ENCODE results near the gene MRPS10.
"Not testable (repeated sequence)": the region's sequence is repeated elsewhere in the genome, so short reads cannot be mapped to it uniquely, and the experiment has no call there.

The MRPS10 gene

DNA sequence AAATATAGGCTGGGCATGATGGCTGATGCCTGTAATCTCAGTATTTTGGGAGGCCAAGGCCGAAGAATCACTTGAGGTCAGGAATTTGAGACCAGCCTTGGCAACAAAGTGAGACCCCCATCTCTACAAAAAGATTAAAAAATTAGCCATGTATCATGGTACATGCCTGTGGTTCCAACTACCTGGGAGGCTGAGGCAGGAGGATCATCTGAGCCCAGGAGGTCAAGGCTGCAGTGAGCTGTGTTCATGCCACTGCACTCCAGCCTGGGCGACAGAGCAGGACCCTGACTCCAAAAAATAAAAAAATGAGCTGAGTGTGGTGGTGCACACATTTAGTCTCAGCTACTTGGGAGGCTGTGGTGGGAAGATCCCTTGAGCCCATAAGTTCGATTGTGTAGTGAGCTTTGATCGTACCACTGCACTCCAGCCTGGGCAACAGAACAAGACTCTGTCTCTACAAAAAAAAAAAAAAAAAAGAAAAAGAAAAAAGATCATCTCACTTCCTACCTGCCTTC, 12.8 kb downstream of the MRPS10 start:
- DNase-seq: no peak

DNA sequence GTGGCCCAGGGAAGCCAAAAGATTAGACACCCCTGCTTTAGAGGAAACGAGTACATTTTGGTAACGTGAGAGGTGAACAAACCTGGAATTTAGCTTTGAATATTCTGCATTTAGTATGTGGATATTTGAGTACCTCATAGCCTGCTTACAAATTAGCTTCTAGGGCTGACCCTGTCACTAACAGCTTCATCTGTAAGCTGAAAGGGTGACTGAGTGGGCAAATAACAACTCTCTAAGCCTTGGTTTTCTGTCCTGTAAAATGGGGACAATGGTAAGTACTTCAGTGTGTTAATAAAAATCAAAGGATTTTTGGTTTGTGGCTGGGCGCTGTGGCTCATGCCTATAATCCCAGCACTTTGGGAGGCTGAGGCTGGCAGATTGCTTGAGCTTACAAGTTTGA, 14.5 kb downstream of the MRPS10 start:
- DNase-seq: no peak

DNA sequence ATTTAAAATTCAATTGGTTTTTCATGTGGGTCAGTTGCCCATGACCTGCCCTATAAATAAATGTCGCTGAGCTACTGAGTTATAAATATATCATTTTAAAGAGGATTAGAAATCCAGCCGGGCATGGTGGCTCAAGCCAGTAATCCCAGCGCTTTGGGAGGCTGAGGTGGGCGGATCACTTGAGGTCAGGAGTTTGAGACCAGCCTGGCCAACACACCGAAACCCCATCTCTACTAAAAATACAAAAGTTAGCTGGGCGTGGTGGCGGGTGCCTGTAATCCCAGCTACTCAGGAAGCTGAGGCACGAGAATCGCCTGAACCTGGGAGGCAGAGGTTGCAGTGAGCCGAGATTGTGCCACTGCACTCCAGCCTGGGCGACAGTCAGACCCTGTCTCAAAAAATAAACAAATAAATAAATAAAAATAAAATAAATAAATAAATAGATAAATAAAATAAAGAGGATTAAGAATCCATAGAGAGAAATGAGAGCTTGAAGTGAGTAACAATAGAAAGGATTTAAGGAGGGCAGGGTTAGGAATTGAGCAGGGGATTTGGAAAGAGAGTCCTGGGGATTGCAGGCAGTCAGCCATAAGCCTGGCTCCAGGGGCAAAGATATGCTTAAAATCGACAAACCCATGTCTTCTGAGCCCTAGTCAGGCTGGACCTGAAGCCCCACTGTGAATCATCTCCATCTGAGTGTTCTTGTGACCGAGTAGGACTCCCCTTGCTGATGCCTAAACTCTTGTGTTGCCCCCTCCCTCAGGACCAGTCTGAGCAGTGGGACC, 15.3 kb downstream of the MRPS10 start:
- DNase-seq: not testable (repeated sequence)

DNA sequence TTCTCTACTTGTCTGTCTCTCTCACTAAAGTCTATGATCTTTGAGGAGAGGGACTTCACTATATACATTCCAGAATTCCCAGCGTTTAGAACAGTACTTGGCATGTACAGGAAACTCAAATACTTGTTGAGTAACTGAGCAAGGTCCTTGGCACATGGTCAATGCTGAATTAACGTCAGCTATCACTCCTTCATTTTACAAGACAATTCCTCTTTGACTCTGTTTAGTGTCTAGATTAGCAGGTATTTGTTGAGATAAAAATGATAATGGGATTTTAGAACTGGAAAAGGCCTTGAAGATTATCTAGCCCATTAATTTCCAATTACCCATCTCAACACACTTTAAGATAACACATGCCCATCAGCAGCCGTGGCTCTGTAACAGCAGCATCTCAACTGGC, 16.3 kb downstream of the MRPS10 start:
- DNase-seq: no peak

DNA sequence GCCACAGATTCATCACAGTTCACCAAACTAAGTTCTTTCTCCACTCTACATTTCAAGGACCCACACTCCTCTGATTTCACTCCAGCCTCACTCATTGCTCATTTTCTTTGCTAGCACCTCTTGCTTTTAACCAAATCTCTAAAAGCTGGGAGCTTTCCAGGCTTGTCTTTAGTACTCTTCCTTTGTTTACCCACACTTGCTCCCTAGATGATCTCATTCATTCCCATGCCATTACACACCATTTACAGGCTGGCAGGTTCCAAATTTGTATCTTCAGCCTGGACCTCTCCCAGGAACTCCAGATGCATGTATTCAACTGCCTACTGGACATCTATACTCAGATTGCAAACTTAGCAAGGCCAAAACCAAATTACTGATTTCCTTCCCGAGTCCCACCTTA, 17.6 kb downstream of the MRPS10 start:
- no peak for DNase-seq

DNA sequence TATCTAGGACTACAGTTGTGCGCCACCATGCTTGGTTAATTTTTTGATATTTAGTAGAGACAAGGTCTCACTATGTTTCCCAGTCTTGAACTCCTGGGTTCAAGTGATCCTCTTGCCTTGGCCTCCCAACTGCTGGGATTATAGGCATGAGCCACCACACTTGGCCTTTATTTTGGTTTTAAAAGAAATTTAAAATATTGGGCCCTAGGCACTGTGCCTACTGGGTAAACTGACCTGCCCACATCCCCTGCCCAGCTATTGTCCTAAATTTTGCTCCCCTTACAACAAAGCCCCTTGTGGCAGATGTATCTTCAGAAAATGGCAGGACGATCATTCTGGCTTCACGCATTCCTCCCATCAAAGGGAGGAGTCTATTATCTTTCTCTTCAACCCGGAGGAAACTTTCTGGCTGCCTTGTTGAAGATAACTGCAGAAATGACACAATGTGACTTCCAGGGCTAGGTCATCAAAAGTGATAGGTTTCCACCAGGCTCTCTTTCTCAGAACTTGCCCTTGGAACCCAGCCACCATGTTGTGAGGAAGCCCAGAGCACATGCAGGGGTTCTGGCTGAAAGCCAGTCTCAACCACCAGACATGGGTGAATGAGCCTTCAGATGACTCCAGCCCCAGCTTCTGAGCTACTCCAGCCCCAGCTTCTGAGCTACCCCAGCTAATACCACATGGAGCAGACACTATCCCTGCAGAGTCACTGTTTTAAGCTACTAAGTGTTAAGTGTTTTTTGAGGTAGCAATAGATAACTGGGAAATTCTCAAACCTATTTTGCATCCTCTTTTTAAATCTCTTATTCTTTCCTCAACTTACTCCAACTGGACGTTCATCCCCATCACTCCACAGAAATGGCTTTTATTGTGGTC, 18.3 kb downstream of the MRPS10 start:
- no peak for DNase-seq

DNA sequence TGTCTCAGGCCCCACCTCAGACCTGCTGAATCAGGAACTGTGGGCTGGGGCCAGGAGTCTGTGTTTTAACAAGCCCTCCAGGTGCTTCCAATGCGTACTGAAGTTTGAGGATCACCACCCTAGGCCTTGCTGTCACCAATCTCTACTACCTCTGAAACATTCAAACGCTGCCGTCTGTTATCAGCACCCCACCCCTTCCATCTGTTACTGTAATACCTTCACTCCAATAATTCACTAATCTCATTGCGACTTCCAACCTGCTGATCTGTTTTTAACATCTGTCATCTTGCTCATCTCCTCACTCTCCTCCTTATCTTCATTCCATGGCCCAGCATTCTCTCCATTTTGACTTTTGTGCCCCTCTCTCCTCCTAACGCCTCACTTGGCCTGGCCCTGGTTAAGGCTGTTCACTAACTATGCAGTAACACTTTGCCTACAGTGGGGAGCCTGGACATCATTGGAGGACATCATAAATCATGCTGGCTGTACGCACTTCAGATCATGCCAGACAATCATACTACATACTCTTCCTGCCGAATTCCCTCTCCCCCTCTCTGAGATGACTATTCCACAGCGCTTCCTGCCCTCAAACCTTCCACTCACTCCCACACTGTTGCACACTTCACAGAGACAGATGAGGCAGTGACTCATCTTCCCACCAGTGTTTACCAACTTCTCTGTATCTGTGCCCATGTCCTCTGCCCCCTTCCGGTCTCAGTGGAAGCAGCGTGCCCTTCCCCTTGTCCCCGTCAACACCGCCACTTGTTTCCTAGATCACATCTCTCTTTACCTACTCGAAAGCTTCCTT, 19.9 kb downstream of the MRPS10 start:
- DNase-seq: no peak

DNA sequence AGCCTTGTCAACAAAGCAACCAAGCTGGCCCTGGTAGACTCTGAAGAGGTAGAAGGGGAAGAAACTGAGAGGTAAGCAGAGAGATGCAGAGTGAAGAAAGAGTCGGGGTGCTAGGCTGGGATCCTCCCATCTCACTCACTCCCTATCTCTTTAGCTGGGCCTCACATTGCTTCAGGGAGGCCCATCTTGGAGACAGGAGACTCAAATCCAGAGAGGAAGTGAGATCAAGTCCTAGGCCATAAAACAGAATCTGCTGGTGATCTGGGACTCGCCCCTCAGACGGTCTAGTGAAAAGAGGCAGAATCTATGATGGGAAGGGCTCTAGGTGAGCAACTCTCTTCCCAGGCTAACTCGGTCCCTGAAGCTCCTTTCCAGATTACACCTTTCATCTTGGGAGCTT, 22.2 kb downstream of the MRPS10 start:
- no peak for DNase-seq

DNA sequence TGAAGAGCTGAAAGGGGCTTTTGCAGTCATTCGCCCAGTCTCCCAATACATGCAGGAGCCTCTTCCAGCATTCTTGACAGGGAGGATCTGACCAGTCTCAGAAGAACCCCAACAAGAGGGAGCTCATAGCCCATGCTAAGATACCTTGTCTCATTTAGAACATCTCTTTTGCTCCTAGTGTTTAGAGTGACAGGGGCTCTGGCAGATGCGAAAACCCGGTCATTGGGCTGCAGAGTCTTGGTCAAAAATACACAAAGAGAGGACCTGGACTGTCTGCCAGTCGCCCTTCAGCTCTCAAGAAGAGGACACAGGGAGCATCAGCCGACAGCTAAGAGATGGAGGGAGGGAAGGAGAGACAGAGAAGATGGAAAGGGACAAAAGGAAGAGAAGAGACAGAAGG, 23.6 kb downstream of the MRPS10 start:
- no peak for DNase-seq

DNA sequence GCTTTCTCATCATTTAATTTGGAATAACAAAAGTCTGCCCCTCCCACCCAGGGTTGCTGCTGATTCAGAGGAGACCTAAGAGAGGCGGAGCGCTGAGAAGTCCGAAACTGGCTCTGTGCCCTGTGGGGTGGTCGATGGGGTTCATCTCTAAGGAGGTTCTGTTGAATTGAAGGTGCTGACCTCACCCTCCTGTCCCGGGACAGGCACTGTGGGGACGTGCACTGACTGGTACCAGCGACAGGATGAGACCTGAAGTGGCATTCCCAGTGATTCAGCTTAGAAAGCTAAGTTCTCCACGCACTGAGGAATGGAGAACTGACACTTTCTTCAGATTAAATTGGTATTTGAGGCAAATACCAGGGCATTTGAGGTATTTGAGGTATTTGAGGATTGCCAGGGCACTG, 24.2 kb downstream of the MRPS10 start:
- DNase-seq: no peak

DNA sequence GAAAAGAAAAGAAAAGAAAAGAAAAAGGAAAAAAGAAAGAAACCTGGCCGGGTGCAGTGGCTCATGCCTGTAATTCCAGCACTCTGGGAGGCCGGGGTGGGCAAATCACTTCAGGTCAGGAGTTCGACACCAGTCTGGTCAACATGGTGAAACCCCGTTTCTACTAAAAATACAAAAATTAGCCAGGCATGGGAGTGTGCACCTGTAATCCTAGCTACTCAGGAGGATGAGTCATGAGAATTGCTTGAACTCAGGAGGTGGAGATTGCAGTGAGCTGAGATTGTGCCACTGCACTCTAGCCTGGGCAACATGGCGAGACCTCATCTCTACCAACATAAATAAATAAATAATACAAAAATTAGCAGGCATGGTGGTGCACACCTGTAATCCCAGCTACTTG, 25.3 kb downstream of the MRPS10 start:
- not testable (repeated sequence) for DNase-seq

DNA sequence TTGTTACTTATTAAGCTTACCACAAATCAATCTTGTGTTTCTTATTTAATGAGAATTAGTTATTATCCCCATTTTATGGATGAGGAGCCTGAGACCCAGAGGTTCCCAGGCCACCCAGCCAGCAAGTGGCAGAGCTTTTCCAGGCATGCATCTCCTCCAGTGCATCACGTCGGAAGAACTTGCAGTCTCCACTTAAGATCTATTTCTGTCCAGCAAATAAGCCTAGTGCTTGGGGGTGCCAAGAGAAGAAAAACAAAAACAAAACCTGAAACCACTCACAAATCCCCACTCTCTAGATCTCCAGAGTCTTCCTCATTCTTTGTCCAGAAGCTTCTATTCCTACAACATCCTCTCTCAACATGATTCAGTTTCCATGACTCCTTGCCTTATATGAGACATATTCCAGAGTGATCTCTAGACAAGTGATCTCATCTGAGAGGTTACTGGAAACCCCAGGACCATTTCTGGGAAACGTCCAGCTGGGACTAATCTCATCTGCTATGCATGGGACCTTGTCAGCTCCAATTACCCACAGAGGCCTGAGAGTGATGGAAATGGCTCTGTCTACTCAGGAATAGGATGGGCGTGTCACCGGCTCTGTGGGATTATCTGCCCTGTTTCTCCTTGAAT, 27.0 kb downstream of the MRPS10 start:
- DNase-seq: no peak

DNA sequence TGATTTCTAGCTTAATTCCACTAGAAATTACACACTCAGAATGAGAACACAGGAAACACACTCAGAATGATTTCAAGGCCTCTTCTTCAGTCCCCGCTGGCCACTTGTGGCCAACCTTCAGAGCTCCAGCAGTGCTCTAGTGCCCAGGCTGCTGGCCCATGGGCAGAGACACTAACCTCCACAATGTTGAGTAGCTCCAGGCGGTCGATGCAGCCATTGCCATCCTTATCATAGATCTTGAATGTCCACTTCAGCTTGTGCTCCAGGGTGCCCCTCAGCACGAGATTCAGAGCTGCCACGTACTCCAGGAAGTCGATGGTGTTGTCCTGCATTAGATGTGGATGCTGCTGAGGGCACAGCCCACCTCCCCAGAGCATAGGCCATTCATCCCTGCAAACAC, 29.3 kb downstream of the MRPS10 start:
- DNase-seq: no peak

DNA sequence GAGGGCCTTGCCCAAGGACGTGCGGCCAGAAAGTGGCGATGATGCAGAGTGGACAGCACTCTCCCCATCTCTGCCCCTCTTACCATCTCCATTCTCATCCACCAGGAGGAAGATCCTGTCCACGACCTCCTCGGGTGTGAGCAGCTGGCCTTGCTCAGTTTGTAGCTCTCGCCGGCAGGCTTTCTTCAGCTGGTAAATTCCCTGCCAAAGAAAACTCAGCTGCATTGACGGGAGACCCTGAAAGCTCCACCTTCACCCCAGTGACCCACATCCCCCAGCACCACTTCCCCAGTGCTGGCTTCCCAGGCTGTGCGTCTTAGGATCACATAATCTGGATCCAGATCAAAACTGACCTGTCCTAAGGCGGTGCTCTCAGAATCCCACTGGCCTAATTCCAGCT, 32.1 kb downstream of the MRPS10 start:
- no peak for DNase-seq

DNA sequence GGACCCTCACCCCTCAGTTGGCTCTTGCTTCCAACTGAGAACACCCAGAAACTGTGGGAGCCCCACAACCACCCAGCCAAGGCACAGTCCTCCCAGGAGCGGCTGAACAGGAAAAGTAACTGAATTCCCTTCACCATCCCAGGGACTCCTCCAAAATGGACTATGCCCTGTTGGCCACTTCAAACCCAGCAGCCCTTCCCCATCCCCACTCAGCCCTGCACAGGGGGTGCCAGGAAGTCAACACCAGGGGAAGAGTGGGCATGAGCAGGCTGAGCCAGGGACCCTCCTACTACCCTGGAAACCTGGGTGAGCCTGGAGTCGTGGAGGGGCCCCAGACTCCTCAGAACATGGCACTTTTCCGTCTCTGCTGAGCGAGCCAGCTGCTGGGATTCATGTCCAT, 33.2 kb downstream of the MRPS10 start:
- DNase-seq: no peak

DNA sequence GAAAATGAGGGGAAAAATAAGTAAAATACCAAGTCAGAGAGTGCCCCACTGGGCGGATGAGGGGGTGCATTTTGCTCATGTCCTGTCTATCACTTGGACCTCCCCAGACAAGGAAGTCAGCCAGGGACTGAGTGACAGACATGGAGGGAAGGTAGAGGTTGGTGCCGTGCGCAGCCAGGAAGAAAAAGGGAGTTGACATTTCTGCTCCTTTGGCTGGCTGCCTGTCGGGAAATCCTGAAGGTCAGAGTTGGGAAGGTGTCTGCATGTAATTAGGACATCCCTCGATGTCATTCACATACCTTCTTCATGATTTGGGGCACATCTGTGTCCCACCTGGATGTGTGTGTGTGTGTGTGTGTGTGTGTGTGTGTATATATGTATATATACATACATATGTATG, 35.6 kb downstream of the MRPS10 start:
- DNase-seq: no peak

DNA sequence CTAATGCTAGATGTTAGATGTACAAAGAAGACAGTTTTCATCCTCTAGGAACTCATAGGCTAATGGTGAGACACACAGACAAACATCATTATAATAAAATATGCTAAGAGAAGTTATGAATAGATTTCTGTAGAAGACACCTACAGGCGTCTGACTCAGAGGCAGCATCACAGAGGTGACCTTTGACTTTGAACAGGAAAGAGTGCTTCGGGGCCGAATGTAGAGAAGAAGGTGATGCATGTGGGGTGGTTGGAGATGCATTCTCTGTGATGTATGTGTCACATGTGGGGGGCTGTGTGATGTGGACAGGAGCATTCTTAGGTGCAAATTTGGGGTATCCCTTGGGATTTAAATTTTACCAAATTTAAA, 37.7 kb downstream of the MRPS10 start:
- DNase-seq: no peak

DNA sequence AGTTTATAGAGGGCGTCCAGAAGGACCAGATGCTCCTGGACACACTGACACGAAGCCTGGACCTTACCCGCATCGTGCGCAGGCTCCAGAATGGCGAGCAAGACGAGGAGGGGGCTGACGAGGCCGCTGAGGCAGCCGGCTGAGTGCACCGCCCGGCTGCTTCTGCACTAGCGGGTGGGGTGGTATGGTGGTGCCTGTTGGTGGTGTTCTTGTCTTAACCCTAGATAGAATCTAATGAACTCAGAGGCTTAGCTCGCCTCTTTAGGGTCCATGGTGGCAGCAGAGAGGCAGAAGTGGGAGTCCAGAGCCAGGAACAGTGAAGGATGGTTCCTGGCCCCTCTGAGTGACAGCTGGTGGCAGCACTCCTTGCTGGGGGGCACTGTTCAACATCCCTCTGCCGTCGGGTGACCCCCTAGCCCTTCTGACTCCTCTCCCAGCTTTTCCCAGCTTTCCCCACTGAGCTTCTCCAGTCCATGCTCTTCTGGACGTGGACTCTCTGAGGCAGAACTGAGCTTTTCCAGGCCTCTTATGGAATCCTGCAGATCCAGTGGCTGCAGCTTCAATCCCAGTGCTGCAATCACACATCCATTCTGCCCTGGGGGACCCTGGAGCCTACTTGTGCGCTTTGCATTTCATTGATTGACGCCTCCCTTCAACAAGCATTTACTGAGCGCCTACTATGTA, 38.3 kb downstream of the MRPS10 start:
- no peak for DNase-seq

DNA sequence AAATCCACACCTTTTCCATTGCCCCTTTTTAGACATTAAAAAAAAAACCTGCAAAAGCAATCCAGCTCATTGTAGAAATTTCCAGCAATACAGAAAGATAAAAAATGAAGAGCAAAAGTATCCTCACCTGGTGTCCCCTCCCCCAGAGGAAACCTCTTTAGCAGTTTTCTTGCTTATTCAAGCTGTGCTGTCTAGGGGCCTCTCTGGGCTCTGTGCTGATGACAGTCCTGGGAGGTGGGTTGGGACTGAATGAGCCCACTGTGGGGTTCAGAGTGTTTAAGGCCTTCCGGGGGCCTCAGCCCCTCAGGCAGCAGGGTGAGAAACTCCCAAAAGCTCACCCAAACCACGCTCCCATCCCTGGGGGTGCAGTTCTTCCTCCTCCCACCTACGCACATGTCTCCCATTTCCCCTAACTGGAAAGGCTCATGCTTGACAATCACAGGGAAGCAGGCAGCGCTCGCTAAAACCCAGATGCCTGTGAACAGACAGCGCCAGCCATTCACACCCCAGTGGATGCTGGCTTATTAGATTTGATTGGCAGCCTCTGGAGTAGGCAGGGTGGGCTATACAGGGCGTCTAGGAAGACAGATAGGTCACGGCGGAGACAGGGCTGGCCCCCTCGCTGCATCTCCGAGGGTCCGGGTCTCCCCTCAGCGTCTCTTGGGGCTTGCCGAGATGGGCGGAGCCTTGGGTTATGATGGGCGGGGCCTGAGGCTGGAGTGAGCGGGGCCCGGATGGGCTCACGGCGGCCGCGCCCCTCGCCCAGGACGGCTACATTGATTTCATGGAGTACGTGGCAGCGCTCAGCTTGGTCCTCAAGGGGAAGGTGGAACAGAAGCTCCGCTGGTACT, 39.9 kb downstream of the MRPS10 start:
- DNase-seq: no peak

DNA sequence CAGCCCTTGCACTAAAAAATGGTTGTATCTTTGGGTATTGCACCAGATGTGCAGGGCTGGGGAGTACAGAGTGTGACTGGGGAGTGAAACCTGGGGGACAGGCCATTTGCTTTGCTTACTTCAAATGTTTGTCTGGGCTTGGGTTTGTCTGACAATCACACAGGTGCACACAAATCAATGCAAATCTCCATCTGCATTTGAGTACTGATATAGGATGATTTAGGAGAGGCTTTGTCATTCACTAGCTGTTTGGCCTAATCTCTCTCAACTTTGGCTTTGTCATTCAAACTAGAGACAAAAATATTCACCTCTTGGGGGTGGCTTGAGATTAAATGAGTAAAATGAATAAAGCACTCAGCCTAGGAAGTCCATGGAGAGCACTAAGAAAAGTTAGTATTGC, 40.7 kb downstream of the MRPS10 start:
- DNase-seq: no peak

DNA sequence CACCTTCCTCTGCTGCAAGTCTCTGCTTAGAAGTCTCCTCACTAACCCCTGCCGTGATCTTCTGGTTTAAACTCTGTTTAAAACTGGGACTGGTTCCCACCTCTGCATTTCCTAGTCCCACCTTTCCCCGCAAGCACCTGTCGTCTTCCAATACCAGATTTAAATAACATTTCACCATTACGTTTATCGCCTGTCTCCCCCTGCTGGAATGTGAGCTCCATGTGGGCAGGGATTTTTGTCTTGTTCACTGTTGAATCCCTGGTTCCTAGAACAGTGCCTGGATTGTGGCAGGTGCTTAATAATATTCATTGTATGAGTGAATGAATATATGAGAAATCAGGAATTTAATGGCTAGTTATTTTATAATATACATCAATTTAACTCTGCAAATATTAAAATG, 41.8 kb downstream of the MRPS10 start:
- no peak for DNase-seq

Measured in effector CD4-positive, alpha-beta T cell (primary cell).